ENCODE results near the gene ABCF3. TPM values are rescaled to one million over a fixed set of nuclear protein-coding genes. Genes with fewer than 3 reads are reported as not detected.

The ABCF3 gene
- total RNA-seq, 3 donors from 2014 or later: 60.7 to 79.7 (median 72.3) TPM

DNA sequence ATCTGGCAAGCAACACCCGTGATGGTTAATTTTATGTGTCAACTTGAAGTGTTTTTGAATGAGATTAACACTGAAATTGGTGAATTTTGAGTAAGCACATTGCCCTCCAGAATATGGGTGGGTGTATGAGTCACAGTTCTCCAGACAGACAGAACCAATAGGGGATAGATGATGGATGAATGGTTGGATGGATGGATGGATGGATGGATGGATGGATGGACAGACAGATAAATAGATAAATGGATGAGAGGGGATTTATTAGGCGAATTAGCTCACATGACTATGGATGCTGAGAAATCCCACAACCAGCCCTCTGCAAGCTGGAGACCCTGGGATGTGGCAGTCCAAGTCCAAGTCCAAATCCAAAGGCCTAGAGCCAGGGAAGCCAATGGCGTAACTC lies 37.9 kb downstream of the ABCF3 start:
- intact Hi-C loops (cut with DNase I, micrococcal nuclease): no loop called here
- Histone ChIP-seq H3K36me3 (ENCODE audit: low read depth) (no peaks in the 10 kb centered on the region), H3K9me3 (no peaks in the 10 kb centered on the region), H3K4me1 (ENCODE audit: low read depth) (peaks cover 2% of the 10 kb centered on the region), H3K4me3 (no peak overlapping the region)
- TF ChIP-seq, protein P1, sequence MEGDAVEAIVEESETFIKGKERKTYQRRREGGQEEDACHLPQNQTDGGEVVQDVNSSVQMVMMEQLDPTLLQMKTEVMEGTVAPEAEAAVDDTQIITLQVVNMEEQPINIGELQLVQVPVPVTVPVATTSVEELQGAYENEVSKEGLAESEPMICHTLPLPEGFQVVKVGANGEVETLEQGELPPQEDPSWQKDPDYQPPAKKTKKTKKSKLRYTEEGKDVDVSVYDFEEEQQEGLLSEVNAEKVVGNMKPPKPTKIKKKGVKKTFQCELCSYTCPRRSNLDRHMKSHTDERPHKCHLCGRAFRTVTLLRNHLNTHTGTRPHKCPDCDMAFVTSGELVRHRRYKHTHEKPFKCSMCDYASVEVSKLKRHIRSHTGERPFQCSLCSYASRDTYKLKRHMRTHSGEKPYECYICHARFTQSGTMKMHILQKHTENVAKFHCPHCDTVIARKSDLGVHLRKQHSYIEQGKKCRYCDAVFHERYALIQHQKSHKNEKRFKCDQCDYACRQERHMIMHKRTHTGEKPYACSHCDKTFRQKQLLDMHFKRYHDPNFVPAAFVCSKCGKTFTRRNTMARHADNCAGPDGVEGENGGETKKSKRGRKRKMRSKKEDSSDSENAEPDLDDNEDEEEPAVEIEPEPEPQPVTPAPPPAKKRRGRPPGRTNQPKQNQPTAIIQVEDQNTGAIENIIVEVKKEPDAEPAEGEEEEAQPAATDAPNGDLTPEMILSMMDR (IDR thresholded peaks at IDR 0.05): no peak
- ATAC-seq (no peak), DNase-seq (no peak)

DNA sequence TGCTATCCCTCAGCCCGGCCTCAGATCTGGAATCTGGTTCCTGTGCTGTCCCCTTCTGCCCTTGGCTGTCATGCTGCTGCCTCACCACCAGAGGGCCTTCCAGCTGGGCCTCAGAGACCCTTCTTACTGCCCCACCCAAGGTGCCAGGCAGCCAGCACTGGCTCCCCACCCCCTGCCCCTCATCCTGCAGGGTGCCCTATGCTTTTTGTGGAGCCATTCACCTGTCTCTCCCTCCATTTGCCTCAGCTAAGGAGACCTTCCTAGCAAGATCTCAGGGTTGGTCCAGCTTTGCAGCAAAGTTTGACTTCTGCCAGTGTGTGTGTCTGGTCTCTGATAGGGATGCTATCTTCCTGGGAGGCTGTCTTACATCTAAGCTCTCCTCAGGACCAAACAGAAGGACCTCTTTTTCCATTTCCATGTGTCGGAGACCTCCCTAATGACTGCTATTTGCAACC lies 41.5 kb downstream of the ABCF3 start:
- peaks cover 24% of the 10 kb centered on the region for H3K4me1 ChIP-seq (ENCODE audit: low read depth)
- peak in 2 of 3 donors; percentile 39 to 50 for DNase-seq
- H3K4me3 ChIP-seq: no peak overlapping the region
- H3K9me3 ChIP-seq: no peaks in the 10 kb centered on the region
- H3K36me3 ChIP-seq (ENCODE audit: low read depth): no peaks in the 10 kb centered on the region
- intact Hi-C loops (cut with DNase I, micrococcal nuclease): no loop called here
- TF ChIP-seq, protein P1 (IDR thresholded peaks at IDR 0.05): peak; percentile 65
- peak; percentile 44 for ATAC-seq

DNA sequence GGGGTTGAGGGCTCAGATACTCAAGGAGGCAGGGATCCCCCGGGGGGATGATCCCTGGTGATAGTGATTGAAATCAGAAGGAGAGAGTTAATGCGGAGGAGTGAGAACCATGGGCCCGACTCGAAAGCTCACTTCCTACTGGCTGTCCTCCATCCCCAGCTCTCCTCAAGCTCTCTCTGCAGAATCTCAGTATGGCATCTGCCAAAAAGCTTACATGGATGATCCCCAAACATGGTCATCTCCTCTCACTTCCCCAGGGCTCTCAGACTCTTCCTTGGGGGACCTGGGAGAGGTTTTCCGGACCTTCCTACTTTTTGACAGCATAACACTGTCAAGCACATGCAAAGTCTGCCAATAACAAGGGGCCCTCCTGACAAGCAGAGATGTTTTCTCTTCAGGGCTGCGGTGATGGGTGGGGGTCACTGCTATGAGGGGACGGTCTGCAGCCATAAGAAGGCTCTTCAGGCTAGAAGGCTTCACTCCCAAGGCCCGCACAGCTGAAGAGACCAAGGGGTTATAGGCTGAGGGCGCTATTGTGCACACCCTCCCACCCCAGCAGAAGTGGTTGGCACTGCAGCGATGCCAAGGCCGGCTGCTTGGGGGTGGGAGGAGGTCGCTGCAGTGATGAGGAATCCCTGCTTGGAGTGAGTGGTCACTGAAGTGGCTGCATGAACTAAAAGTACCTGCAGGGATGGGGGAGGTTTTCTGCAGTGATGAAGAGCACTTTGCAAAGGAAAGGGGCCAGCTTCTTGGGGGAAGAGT lies 42.6 kb downstream of the ABCF3 start:
- Histone ChIP-seq H3K9me3 (no peaks in the 10 kb centered on the region), H3K4me1 (ENCODE audit: low read depth) (peaks cover 24% of the 10 kb centered on the region), H3K4me3 (no peak overlapping the region), H3K36me3 (ENCODE audit: low read depth) (no peaks in the 10 kb centered on the region)
- no peak for DNase-seq
- intact Hi-C loops (cut with DNase I, micrococcal nuclease): no loop called here
- TF ChIP-seq, protein P1 (IDR thresholded peaks at IDR 0.05): no peak
- no peak for ATAC-seq

DNA sequence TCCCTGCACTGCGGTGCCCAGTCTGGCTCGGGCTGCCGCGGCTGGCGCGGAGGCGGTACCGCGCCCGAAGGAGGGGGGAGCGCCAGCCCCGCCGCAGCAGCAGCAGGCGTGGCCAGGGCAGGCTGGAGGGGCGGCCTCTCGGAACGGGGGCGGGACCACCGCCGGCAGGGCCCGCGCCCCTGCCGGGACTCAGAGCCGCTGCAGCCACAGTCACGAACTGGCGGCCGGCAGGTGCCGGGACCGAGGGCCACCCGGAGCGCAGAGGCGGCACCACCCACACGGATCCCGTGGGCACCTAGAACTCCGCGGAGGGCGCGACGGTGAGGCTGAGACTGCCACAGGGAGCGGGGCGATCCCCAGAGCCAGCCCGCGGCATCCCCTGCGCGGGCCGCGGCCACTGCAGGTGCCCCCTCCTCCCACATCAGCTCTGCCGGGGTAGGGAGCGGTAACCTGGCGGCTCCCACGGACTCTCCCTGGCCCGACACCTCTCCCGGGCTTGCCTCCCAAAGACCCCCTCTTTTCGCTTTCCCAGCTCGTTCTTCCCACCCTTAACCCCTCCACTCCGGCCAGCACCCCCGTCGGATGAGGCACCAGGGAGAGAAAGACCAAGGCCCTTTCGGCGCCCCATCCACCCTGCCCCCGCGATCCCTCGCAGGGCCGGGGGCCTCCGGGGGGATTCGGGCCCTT lies 43.5 kb downstream of the ABCF3 start, which contains the start of gene VWA5B2:
Gene VWA5B2 (plus strand): TSS at position 192 of the 687 bp plus-strand sequence. CDS start 944 bp downstream, outside the sequence.
- intact Hi-C loops (cut with DNase I, micrococcal nuclease): no loop called here
- H3K36me3 ChIP-seq (ENCODE audit: low read depth): no peaks in the 10 kb centered on the region
- ATAC-seq (peak; percentile 81), DNase-seq (peak; percentile 33 to 68 (median 67))
- H3K4me1 ChIP-seq (ENCODE audit: low read depth): peaks cover 24% of the 10 kb centered on the region
- no peaks in the 10 kb centered on the region for H3K9me3 ChIP-seq
- TF ChIP-seq, protein P1 (IDR thresholded peaks at IDR 0.05): no peak
- H3K4me3 ChIP-seq: no peak within 1 kb of the TSS

DNA sequence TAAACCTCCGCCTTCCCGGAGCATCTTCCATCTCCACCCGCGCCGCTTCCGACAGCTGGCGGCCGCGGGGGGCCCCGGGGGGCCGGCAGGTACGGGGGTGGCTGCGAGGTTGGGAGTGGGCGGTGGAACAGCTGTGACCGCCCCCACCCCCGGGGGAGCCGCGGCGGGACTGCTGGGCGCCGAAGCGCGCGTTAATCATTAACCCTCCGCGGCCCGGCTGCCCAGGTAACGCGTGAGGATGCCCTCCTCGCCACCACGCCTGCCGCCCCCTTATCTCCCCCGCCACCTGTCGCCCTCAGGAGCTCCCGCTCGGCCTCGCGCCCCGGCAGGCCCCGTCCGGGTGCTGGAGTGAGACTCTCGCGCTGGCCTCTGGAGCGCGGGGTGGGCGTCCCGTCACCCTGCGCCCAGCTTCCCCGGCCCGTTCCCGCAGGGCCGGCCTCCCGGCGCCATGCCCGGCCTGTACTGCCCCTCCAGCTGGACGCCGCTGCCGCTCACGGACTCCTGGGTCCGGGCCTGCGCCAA lies 44.1 kb downstream of the ABCF3 start:
- no peak overlapping the region for H3K4me3 ChIP-seq
- H3K36me3 ChIP-seq (ENCODE audit: low read depth): no peaks in the 10 kb centered on the region
- H3K9me3 ChIP-seq: no peaks in the 10 kb centered on the region
- DNase-seq (no peak), ATAC-seq (peak; percentile 30)
- TF ChIP-seq, protein P1 (IDR thresholded peaks at IDR 0.05): no peak
- intact Hi-C loops (cut with DNase I, micrococcal nuclease): no loop called here
- peaks cover 24% of the 10 kb centered on the region for H3K4me1 ChIP-seq (ENCODE audit: low read depth)

All from mucosa of descending colon (tissue), 3 donors.